Muscle layer of colon (tissue), 2 donors: Measurements from ENCODE around the gene PSME1.

Experiments used
- H3K27ac ChIP-seq: one replicate; pipeline ENCODE4 v1.7.0; 2013; ENCODE audit warnings: low read depth, mild to moderate bottlenecking, low read length, moderate library complexity
- H3K27me3 ChIP-seq, 2 donors: one replicate each; pipeline ENCODE4 v1.7.0; 2013; ENCODE audit warnings: low read length in 2 of 2, mild to moderate bottlenecking in 2 of 2; ENCODE audit not compliant: insufficient read depth in 2 of 2, control insufficient read depth in 1 of 2
- H3K36me3 ChIP-seq: one replicate; pipeline ENCODE4 v1.7.0; 2013; ENCODE audit warnings: mild to moderate bottlenecking, low read length; ENCODE audit not compliant: insufficient read depth
- H3K4me1 ChIP-seq: one replicate; pipeline ENCODE4 v1.7.0; 2013; ENCODE audit warnings: mild to moderate bottlenecking, low read length; ENCODE audit not compliant: insufficient read depth
- H3K4me3 ChIP-seq, 2 donors: one replicate each; pipeline ENCODE4 v1.7.0; 2013; ENCODE audit warnings: low read length in 2 of 2, low read depth in 1 of 2, mild to moderate bottlenecking in 1 of 2, moderate library complexity in 1 of 2
- H3K9ac ChIP-seq: one replicate; pipeline ENCODE4 v1.7.0; 2013; ENCODE audit warnings: low read length
- H3K9me3 ChIP-seq: one replicate; pipeline ENCODE4 v1.7.0; 2013; ENCODE audit warnings: mild to moderate bottlenecking, low read length
- donor health status: abdominal sarcoma.
- donor health status: Adenocarcinoma of cecum.

Gene PSME1

DNA sequence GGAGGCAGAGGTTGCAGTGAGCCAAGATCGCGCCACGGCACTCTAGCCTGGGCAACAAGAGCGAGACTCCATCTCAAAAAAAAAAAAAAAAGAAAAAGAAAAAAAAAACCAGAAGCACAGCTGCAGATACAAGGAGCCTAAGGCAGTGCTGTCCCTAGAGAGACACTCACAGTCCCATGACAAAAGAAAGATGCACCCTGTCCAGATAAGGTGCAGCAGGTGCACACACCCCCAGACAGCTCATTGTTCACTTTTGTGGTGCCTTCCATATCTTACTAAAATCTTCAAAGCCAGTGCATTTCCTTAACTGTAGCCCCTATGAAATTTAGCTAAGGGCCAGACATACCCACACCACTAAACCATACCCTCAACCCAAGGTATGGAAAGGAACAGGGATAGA lies 13.6 kb upstream of the PSME1 start:
- H3K4me1 ChIP-seq: no peaks in the 10 kb centered on the region
- no peak overlapping the region for H3K9ac ChIP-seq
- no peak overlapping the region for H3K4me3 ChIP-seq
- no peaks in the 10 kb centered on the region for H3K27me3 ChIP-seq
- no peak overlapping the region for H3K27ac ChIP-seq
- no peaks in the 10 kb centered on the region for H3K9me3 ChIP-seq
- peaks cover 52% of the 10 kb centered on the region for H3K36me3 ChIP-seq

GRCh38 chr14:24122898-24123297 lies 13.1 kb upstream of the PSME1 start:
- Histone ChIP-seq H3K4me3 (no peak overlapping the region), H3K4me1 (no peaks in the 10 kb centered on the region), H3K36me3 (peaks cover 47% of the 10 kb centered on the region), H3K27me3 (no peaks in the 10 kb centered on the region), H3K27ac (no peak overlapping the region), H3K9me3 (no peaks in the 10 kb centered on the region), H3K9ac (no peak overlapping the region)

GRCh38 chr14:24123424-24124417 lies 12.3 kb upstream of the PSME1 start:
- H3K9me3 ChIP-seq: no peaks in the 10 kb centered on the region
- no peak overlapping the region for H3K4me3 ChIP-seq
- H3K9ac ChIP-seq: no peak overlapping the region
- no peaks in the 10 kb centered on the region for H3K4me1 ChIP-seq
- H3K27ac ChIP-seq: no peak overlapping the region
- peaks cover 39% of the 10 kb centered on the region for H3K36me3 ChIP-seq
- H3K27me3 ChIP-seq: no peaks in the 10 kb centered on the region

GRCh38 chr14:24126939-24127338 lies 9.1 kb upstream of the PSME1 start:
- H3K4me3 ChIP-seq: no peak overlapping the region
- no peaks in the 10 kb centered on the region for H3K4me1 ChIP-seq
- H3K27me3 ChIP-seq: no peaks in the 10 kb centered on the region
- H3K27ac ChIP-seq: no peak overlapping the region
- no peak overlapping the region for H3K9ac ChIP-seq
- H3K9me3 ChIP-seq: no peaks in the 10 kb centered on the region
- H3K36me3 ChIP-seq: peaks cover 12% of the 10 kb centered on the region

DNA sequence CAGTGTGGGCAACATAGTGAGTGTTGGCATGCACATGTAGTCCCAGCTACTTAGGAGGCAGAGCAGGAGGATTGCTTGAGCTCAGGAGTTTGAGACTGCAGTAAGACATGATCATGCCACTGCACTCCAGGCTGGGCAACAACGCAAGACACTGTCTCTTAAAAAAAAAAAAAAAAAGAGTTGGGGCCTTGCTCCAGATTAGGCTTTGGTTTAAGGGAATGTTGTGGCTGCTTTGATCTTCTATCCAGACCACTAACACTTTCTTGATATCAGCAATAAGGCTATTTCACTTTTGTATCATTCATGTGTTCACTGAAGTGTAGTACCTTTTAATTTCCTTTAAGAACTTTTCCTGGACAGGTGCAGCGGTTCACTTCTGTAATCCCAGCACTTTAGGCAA lies 8.3 kb upstream of the PSME1 start:
- Histone ChIP-seq H3K27me3 (no peaks in the 10 kb centered on the region), H3K27ac (no peak overlapping the region)

GRCh38 chr14:24129410-24129998 lies 6.5 kb upstream of the PSME1 start:
- Histone ChIP-seq H3K9ac (no peak overlapping the region), H3K9me3 (no peaks in the 10 kb centered on the region), H3K36me3 (no peaks in the 10 kb centered on the region), H3K27ac (no peak overlapping the region), H3K4me1 (no peaks in the 10 kb centered on the region), H3K27me3 (no peaks in the 10 kb centered on the region), H3K4me3 (no peak overlapping the region)

More for the DNA sequence above, 8.3 kb upstream of the PSME1 start:
- Histone ChIP-seq H3K9ac (no peak overlapping the region), H3K4me1 (no peaks in the 10 kb centered on the region), H3K4me3 (no peak overlapping the region), H3K36me3 (peaks cover 12% of the 10 kb centered on the region), H3K9me3 (no peaks in the 10 kb centered on the region)

GRCh38 chr14:24130380-24130716 lies 5.6 kb upstream of the PSME1 start, which contains the start of gene FITM1:
Gene FITM1 (plus strand): TSS chr14:24130659. CDS start chr14:24131564, 905 bp downstream.
- H3K27me3 ChIP-seq: no peaks in the 10 kb centered on the region
- peaks cover 2% of the 10 kb centered on the region for H3K4me1 ChIP-seq
- no peak within 1 kb of the TSS for H3K27ac ChIP-seq
- no peak within 1 kb of the TSS for H3K4me3 ChIP-seq
- H3K9me3 ChIP-seq: no peaks in the 10 kb centered on the region
- no peak within 1 kb of the TSS for H3K9ac ChIP-seq
- no peaks in the 10 kb centered on the region for H3K36me3 ChIP-seq

DNA sequence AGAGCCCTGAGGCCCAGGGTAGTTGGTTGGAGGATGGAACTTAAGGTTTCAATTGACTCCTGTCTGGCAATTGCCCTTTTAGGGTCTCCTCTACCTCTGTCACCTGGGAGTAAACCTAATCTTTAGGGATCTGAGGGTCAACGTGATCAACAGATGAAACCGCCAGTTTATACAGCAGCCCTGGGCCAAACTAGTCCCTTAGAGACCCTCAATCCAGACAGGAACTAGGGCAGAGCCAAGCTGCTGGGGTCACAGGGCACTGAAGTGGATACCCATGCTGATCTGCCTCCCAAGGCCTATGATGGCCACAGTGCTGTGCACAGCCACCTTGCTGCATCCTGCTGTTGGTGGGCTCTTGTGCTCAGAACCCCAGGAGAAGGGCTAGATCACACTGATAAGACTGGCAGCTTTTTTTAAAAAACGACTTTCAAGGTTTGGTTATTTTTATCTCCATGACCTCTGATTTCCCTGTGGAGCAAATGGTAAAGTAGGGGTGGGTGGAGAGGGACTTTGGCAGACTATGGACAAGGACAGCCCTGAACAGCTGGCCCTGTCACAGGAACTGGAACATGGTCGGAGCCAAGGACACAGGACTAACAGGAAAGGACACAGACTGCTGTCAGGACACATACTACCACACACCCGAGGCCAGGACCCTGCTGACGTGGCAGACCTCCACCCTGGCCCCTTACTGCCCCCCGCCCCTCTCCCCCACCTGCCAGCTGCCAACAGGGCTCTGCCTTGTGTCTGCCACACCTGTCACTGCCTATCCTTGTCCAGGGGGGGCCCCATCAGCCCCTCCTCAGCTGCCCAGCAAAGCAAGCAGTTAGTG lies 5.1 kb upstream of the PSME1 start:
- Histone ChIP-seq H3K9me3 (no peaks in the 10 kb centered on the region), H3K4me3 (no peak overlapping the region), H3K27ac (no peak overlapping the region), H3K9ac (no peak overlapping the region), H3K36me3 (no peaks in the 10 kb centered on the region), H3K27me3 (no peaks in the 10 kb centered on the region), H3K4me1 (peaks cover 5% of the 10 kb centered on the region)

- Histone ChIP-seq H3K9me3 (no peaks in the 10 kb centered on the region), H3K27ac (no peak overlapping the region), H3K9ac (no peak overlapping the region), H3K4me1 (peaks cover 6% of the 10 kb centered on the region), H3K4me3 (no peak overlapping the region), H3K36me3 (no peaks in the 10 kb centered on the region), H3K27me3 (no peaks in the 10 kb centered on the region)
These were observed 4.4 kb upstream of the PSME1 start for GRCh38 chr14:24131549-24131966.

DNA sequence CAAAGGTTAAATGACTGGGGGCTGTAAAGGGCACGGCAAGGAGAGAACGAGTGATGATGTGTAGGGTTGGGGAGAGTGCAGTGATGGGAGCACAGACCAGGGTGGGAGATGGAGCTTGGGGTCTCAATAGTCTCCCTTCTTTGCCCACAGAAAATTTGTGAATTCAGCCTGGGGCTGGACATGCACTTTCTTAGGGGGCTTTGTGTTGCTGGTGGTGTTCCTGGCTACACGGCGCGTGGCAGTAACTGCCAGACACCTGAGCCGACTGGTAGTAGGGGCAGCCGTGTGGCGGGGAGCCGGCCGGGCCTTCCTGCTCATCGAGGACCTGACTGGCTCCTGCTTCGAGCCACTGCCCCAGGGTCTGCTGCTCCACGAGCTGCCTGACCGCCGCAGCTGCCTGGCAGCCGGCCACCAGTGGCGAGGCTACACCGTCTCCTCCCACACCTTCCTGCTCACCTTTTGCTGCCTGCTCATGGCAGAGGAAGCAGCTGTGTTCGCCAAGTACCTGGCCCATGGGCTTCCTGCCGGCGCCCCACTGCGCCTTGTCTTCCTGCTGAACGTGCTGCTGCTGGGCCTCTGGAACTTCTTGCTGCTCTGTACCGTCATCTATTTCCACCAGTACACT lies 3.8 kb upstream of the PSME1 start:
- H3K9ac ChIP-seq: no peak overlapping the region
- peaks cover 12% of the 10 kb centered on the region for H3K4me1 ChIP-seq
- peaks cover under 1% of the 10 kb centered on the region for H3K36me3 ChIP-seq
- no peaks in the 10 kb centered on the region for H3K9me3 ChIP-seq
- H3K27ac ChIP-seq: no peak overlapping the region
- H3K4me3 ChIP-seq: no peak overlapping the region
- no peaks in the 10 kb centered on the region for H3K27me3 ChIP-seq

DNA sequence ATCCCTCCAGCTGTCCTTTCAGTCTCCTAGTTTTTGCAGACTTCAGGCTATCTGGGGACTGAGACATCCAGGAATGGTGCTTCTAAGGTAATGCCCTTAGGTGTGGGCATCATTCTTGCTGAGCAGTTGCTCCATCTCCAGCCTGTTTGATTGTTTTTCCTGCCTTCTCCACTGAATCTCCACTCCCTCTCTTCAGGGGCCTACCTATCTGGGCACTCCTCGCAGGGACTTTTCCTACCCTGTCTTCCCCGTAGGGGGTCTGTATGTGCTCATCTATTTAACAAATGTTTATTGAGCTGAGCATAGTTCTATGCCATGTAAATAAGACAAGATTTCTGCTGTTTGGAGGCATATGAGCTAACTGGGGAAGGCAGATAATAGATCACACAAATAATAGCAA lies 3.0 kb upstream of the PSME1 start:
- H3K4me3 ChIP-seq: no peak overlapping the region
- H3K4me1 ChIP-seq: peaks cover 17% of the 10 kb centered on the region
- H3K27ac ChIP-seq: no peak overlapping the region

More for the DNA sequence above, 3.0 kb upstream of the PSME1 start:
- Histone ChIP-seq H3K27me3 (no peaks in the 10 kb centered on the region), H3K36me3 (peaks cover 9% of the 10 kb centered on the region), H3K9me3 (no peaks in the 10 kb centered on the region), H3K9ac (no peak overlapping the region)
